IPS DF 4.7 (cell line): ENCODE data around the gene ZNF460.
"Not testable (repeated sequence)": the region's sequence is repeated elsewhere in the genome, so short reads cannot be mapped to it uniquely, and the experiment has no call there.

Experiments used
- DNase-seq: peaks from one replicate; pipeline ENCODE4 v3.0.0-alpha.2; 2013; ENCODE audit warnings: low spot score; ENCODE audit errors: extremely low read depth

Gene ZNF460

GRCh38 chr19:57280165-57280961, at the start of gene ZNF460:
TSS of gene ZNF460 (plus strand) at chr19:57280485. CDS start at chr19:57280807, 322 bp downstream.
- DNase-seq = peak; percentile 90

GRCh38 chr19:57231686-57232085, 48.6 kb upstream of the ZNF460 start:
- no peak for DNase-seq

GRCh38 chr19:57233207-57233606, 47.1 kb upstream of the ZNF460 start:
- no peak for DNase-seq

GRCh38 chr19:57239982-57240310, 40.3 kb upstream of the ZNF460 start:
- no peak for DNase-seq

GRCh38 chr19:57240311-57241090, 39.8 kb upstream of the ZNF460 start, which contains the start of gene ZNF805:
TSS of gene ZNF805 (plus strand) at chr19:57240632. CDS start at chr19:57240892, 260 bp downstream.
- peak; percentile 81 for DNase-seq

GRCh38 chr19:57241176-57241575, 39.1 kb upstream of the ZNF460 start:
- DNase-seq = no peak

GRCh38 chr19:57242821-57243220, 37.5 kb upstream of the ZNF460 start:
- no peak for DNase-seq

- DNase-seq = no peak
Measured at GRCh38 chr19:57244513-57244912, 35.8 kb upstream of the ZNF460 start.

- no peak for DNase-seq
Measured at GRCh38 chr19:57245066-57245465, 35.2 kb upstream of the ZNF460 start.

- DNase-seq = no peak
Measured at GRCh38 chr19:57245959-57246358, 34.3 kb upstream of the ZNF460 start.

GRCh38 chr19:57248646-57249045, 31.6 kb upstream of the ZNF460 start:
- DNase-seq = no peak

GRCh38 chr19:57249329-57249728, 31.0 kb upstream of the ZNF460 start:
- DNase-seq = no peak

GRCh38 chr19:57253767-57254166, 26.5 kb upstream of the ZNF460 start:
- not testable (repeated sequence) for DNase-seq

- no peak for DNase-seq
Measured at GRCh38 chr19:57262044-57262443, 18.2 kb upstream of the ZNF460 start.

- DNase-seq = no peak
Measured at GRCh38 chr19:57263244-57263741, 17.0 kb upstream of the ZNF460 start.

- DNase-seq = no peak
Measured at GRCh38 chr19:57267291-57267690, 13.0 kb upstream of the ZNF460 start.

GRCh38 chr19:57269515-57270250, 10.6 kb upstream of the ZNF460 start:
- DNase-seq = no peak

GRCh38 chr19:57271280-57271679, 9.0 kb upstream of the ZNF460 start:
- no peak for DNase-seq

- no peak for DNase-seq
Measured at GRCh38 chr19:57273014-57273413, 7.3 kb upstream of the ZNF460 start.

GRCh38 chr19:57276430-57276829, 3.9 kb upstream of the ZNF460 start:
- DNase-seq = no peak

- DNase-seq = not testable (repeated sequence)
Measured at GRCh38 chr19:57278481-57278880, 1.8 kb upstream of the ZNF460 start.
